Muscle of back (tissue), 11 donors: Measurements from ENCODE around the gene ERCC6L2. TPM values are rescaled to one million over a fixed set of nuclear protein-coding genes. Genes with fewer than 3 reads are reported as not detected.

ENCODE experiments used
- DNase-seq, 3 donors: peaks; one replicate each; pipeline versions ENCODE4 v3.0.0 to v3.0.0-alpha.2; 2013
- polyA plus RNA-seq, 10 donors: library from polyadenylated mRNA; unstranded; fragments of 120-200 nt; gene quantifications; one replicate each; pipeline ENCODE4 v1.2.1, GENCODE V29; 2013; ENCODE audit not compliant: insufficient read length in 10 of 10

The ERCC6L2 gene
- polyA plus RNA-seq, 10 donors: 23.2 to 35.9 (median 29.5) TPM

GRCh38 chr9:95974389-95974788 is 98.9 kb downstream of the ERCC6L2 start:
- DNase-seq: no peak

- no peak for DNase-seq
Measured at GRCh38 chr9:95977371-95977770, 101.9 kb downstream of the ERCC6L2 start.

GRCh38 chr9:95978106-95978505 is 102.6 kb downstream of the ERCC6L2 start:
- no peak for DNase-seq

GRCh38 chr9:95979446-95979845 is 104.0 kb downstream of the ERCC6L2 start:
- no peak for DNase-seq

DNA sequence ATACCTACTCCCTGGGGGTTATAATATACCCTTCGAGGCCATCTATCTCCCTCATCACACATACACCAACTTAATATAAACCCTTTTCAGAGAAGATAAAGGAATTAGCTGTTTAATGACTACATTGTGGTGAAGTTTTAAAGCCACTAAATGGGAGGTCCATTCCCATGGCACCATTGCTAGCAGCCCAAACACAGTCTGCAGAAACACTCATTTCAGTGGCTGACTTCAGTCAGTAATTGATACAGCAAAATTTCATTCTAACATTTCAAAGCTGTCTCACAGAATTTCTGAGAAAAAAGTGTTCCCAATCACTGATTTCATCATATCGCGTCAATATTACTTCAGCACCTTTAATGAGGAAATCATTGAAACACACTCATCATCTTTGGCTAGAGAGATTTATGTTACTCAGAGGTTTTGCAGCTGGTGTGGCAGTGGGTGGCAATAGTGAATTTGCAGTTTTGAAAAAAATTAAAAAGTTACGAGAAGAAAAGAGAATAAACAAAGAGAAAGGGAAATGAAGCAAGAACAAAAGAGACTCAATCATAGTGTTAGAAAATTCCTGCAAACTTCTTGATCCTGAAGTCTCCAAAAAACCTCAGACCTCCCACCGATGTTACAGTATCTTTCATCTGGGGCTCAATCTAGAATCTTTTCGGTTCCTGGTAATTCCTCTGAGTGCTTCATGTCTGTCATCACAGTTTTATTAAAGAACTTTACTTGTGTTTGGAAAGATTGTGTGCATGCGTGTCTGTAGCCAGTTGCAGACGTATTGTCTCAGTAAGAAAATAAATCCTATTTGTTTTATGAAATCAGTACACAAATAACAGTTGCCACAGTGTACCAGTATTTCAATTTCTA is 105.0 kb downstream of the ERCC6L2 start:
- no peak for DNase-seq

DNA sequence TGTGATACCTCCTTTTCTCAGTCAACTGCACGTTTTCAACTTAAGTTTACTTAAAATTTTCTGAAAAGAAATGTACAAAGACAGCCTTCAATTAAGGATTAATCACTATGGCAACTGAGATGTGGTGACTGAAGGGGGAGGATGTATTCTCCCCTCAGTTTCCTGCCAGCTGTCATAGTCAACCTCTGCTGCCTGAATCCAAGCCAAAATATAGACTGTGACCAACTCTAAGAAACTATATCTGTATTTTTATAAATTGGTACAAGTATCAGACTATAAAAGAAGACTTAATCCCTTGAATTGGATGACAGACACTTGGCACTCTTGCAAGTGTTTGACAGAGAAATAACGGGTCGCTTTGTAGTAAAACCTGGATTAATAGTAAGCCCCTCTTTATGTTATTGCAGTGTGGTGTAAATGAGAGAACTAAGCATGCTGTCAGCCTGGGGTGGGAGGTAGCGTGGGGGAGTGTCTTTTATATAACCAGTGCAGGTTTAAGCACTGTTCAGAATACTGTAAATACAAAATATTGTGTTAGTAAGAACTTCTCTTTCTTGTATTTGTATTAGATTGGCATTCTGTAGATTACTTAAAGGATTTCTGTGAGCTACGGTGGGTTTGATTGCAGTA is 106.4 kb downstream of the ERCC6L2 start:
- peak in 2 of 3 donors; percentile 14 to 53 for DNase-seq

DNA sequence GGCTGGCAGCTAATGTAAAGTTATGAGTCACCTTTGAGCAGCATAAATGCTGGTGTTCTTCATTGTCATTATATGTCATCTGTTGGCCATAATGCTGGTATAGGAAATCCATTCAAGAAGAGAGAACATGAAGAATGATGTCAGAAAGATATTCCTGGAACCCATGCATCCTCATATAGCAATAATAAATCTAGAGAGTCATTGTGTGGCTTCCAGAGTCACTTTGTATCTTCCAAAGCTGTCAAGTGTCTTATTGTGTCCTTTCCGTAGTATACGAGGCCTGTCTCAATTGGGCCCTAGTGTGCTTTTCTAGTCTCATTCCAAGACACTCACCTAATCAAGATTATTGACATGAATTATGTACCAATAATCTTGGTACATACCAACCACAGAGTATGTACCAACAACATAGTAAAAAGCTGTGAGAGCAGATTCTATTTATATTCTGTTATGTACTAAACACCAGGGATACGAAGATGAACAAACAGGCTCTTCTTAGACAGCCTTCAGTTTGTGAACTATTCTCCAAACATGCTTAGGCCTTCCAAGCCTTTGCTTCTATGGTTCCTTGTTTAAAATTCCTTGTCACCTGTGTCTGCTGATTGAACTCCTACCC is 110.1 kb downstream of the ERCC6L2 start:
- DNase-seq: no peak

DNA sequence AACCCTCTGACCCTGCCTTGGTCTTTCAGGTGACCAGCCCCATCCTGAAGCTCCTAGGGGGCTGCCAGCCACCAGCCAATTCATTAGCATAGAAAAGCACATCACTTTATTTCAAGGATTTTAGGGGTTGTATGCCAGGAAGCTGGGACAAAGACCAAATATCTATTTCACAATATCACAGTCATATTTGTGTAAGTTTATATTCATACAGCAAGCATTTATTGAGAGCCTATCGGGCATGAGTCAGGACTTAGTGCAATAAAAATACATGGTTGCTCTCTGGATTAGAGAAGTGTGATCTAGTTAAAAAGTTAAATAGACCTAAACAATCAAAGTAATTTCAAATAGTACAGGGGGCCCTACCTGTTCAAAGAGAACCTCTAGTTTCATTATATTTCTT is 113.8 kb downstream of the ERCC6L2 start:
- no peak for DNase-seq

DNA sequence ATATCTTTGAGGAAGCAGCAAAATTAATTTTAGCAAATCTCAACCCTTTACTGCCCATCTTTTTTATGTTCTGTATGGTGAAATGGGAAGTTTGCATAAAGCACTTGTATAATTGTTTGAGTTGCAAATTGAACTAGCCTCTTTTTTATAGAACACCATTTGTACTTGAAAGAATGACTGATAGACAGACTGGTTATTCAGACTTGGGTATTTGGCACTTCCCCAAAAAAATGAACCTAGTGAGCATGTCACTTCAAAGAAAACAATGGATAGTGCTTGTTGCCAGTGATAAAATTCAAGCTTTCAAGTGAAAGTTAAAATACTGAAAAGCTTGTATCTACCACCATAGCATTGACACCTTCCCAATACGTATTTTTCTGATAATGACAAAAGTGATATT is 115.8 kb downstream of the ERCC6L2 start:
- DNase-seq: no peak

- DNase-seq: no peak
Measured at GRCh38 chr9:95992536-95992935, 117.0 kb downstream of the ERCC6L2 start.

- DNase-seq: no peak
Measured at GRCh38 chr9:95993337-95993736, 117.8 kb downstream of the ERCC6L2 start.

GRCh38 chr9:95999390-95999789 is 123.9 kb downstream of the ERCC6L2 start:
- no peak for DNase-seq

GRCh38 chr9:96004379-96004778 is 128.9 kb downstream of the ERCC6L2 start:
- no peak for DNase-seq

- DNase-seq: no peak
Measured at GRCh38 chr9:96006296-96006879, 130.9 kb downstream of the ERCC6L2 start.

- DNase-seq: no peak
Measured at GRCh38 chr9:96006961-96007360, 131.5 kb downstream of the ERCC6L2 start.

DNA sequence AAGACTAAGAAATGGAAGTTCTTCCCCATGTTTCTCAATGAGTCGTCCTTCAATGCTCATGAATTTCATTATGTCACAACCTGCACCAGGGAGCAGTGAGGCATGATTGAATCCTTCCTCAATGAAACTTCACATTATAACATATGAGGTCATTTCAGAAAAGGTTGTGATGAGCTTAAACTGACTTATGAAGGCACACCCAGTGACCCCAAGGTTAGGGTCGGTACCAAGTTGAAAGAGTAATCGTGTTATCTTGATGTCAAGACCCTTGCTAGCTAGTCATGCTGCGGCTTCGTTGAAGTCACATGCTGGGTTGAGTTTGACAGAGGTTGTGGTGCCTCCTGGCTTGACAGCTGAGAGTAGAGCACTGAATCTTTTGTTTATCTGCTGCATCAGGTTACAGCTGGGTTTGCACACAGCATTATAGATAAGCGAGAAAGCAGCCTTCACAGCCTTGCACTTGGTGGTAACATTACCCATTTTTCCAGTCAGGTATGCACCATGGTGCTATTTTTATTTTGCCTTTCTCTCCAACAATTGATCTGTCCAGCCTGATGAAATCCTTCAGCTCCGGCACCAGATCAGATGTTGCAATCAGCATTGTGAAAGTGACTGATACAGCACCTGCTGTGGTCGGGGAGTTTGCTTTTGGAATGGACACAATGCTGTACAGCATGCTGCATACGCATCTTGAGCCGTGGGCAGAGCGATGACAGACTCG is 133.2 kb downstream of the ERCC6L2 start:
- no peak for DNase-seq

DNA sequence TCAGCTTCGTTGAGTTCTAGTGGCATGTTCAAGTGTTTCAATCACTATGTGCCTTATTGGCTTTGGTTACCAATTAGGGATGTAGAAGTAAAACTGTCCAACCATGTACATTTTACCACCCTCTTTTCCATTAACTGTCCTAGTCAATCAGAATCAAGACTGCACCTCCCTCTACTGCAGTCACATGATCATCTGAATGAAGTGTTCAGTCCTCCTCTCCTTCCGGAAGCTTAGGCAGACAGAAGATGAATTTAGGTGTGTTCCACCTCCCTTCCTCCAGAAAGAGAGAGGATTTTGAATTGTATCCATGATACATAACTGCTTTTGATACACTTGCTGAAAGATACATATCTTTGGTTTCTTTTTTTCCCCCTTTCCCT is 133.7 kb downstream of the ERCC6L2 start:
- no peak for DNase-seq

GRCh38 chr9:96009690-96010472 is 134.4 kb downstream of the ERCC6L2 start:
- DNase-seq: no peak

DNA sequence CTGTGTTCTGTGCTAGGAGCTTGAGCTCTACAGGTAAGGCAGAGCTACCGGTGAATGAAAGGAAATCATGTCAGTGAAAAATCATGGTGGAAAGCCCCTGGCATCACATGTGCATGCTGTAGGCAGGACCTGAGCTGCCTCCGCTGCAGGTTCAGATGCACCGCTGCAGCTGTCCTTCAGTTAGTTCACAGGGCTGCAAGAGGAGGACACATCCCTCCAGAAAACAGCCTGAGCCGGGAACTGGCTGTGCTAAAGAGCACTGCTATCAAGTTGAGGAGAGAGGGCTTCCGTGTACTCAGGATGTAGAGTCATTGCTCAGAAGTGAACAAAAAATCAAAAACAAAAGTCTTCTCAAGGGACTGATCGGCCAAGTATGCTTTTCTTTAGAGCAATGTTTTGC is 138.6 kb downstream of the ERCC6L2 start:
- DNase-seq: no peak

DNA sequence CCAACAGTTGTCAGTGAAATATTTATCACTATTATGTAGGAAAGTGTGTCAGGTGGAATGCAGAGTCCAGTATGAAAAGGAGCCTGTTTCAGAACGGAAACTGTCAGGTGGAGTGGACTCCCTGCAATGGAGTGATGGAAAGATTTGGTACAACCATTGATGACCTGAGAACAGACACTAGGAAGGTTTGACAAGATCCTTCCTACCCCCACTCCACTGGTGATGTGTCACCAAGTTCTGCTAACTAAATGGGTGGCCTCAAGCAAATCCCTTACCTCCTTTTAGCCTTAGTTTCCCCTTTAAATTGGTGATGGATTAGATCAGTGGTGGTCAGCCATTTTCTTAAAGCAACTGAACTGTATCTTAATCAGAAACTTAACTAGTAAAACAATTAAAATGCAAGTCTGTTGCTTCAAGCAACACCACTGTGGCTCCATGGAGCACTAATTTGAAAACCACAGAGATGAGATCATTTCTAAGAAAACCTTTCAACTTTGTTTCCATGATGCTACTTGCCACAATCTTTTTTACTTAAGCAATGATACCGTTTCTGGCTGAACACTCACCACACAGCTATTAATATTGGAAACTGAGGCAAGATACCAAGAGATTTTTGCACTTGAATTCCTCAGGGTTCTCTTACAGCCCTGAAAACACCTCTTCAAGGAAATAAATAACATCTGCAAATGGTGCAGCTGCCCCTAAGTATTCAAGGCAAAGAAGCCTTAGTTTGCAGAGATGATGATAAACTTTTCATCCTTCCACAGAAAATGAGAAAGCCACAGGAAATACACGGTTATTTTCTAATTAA is 140.6 kb downstream of the ERCC6L2 start:
- no peak for DNase-seq
